Measurements from ENCODE around the gene MAST4.

GRCh38 chr5:67187006-67187715 lies 591.0 kb downstream of the MAST4 start:
- TF ChIP-seq CTCF (IDR thresholded peaks at IDR 0.05; ENCODE audit: insufficient read depth, low read depth, low read length) (no peak), EZH2 (IDR thresholded peaks at IDR 0.05; ENCODE audit: insufficient read depth, low read length) (no peak)
